Measurements from ENCODE around the gene NOP53. TPM values are rescaled to one million over a fixed set of nuclear protein-coding genes. Genes with fewer than 3 reads are reported as not detected.
"Not testable (repeated sequence)": the region's sequence is repeated elsewhere in the genome, so short reads cannot be mapped to it uniquely, and the experiment has no call there.

NOP53 gene
- total and polyA plus RNA-seq, 4 donors, result 146 to 498 (median 193) TPM

- Histone ChIP-seq H3K9me3 (ENCODE audit: control insufficient read depth in 4 of 4, insufficient read depth in 3 of 4, low read length in 3 of 4) (no peaks in the 10 kb centered on the region), H3K9ac (ENCODE audit: insufficient read depth in 1 of 2, low read length in 2 of 2) (no peak overlapping the region), H3K27ac (ENCODE audit: low read depth in 1 of 2, low read length in 1 of 2) (no peak overlapping the region), H3K36me3 (ENCODE audit: control insufficient read depth in 4 of 4, insufficient read depth in 4 of 4, low read length in 4 of 4) (peaks cover 0 to 44% (median 12%) of the 10 kb centered on the region in 4 donors), H3K4me1 (ENCODE audit: control insufficient read depth in 5 of 5, insufficient read depth in 5 of 5, low read length in 5 of 5) (peaks cover 0 to 19% (median 5%) of the 10 kb centered on the region in 5 donors), H3K27me3 (ENCODE audit: control insufficient read depth in 3 of 3, insufficient read depth in 3 of 3, low read length in 2 of 3) (no peaks in the 10 kb centered on the region), H3K4me3 (no peak overlapping the region)
- 49 to 76% methylated on average over 9 of the region's 9 CpGs for WGBS, 2 donors
- DNase-seq (no peak), ATAC-seq (ENCODE audit: insufficient read depth, low FRiP score) (no peak)
- no peak for TF ChIP-seq CTCF (IDR thresholded peaks at IDR 0.05; ENCODE audit: control extremely low read depth, extremely low read depth)
Observed at GRCh38 chr19:47781590-47782262, 36.4 kb downstream of the NOP53 start.

GRCh38 chr19:47786566-47786965, 41.2 kb downstream of the NOP53 start:
- no peaks in the 10 kb centered on the region for H3K27me3 ChIP-seq (ENCODE audit: control insufficient read depth in 3 of 3, insufficient read depth in 3 of 3, low read length in 2 of 3)
- H3K4me1 ChIP-seq (ENCODE audit: control insufficient read depth in 5 of 5, insufficient read depth in 5 of 5, low read length in 5 of 5), result peaks cover 0 to 3% (median 0%) of the 10 kb centered on the region in 5 donors
- no peak for TF ChIP-seq CTCF (IDR thresholded peaks at IDR 0.05; ENCODE audit: control extremely low read depth, extremely low read depth)
- no peak overlapping the region for H3K27ac ChIP-seq (ENCODE audit: low read depth in 1 of 2, low read length in 1 of 2)
- whole genome bisulfite sequencing, 2 donors, result 95% methylated on average over 7 of the region's 7 CpGs
- no peak overlapping the region for H3K4me3 ChIP-seq
- ATAC-seq (ENCODE audit: insufficient read depth, low FRiP score) (no peak), DNase-seq (no peak)
- no peak overlapping the region for H3K9ac ChIP-seq (ENCODE audit: insufficient read depth in 1 of 2, low read length in 2 of 2)
- peaks cover 0 to 34% (median 9%) of the 10 kb centered on the region in 4 donors for H3K36me3 ChIP-seq (ENCODE audit: control insufficient read depth in 4 of 4, insufficient read depth in 4 of 4, low read length in 4 of 4)
- peaks cover 0 to 1% (median 0%) of the 10 kb centered on the region in 4 donors for H3K9me3 ChIP-seq (ENCODE audit: control insufficient read depth in 4 of 4, insufficient read depth in 3 of 4, low read length in 3 of 4)

DNA sequence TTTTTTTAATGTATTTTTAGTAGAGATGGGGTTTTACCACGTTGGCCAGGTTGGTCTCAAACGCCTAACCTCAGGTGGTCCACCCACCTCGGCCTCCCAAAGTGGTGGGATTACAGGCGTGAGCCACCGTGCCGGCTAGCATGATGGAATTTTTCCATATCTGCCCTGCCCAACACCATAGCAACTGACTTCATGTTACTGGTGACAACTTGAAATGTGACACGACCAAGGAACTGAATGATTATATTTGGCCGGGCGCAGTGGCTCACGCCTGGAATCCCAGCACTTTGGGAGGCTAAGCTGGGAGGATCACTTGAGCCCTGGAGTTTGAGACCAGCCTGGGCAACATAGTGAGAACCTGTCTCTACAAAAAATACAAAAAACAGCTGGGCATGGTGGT, 42.0 kb downstream of the NOP53 start:
- not testable (repeated sequence) for H3K27ac ChIP-seq (ENCODE audit: low read depth in 1 of 2, low read length in 1 of 2); DNase-seq; H3K9ac ChIP-seq (ENCODE audit: insufficient read depth in 1 of 2, low read length in 2 of 2); H3K4me3 ChIP-seq; H3K4me1 ChIP-seq (ENCODE audit: control insufficient read depth in 5 of 5, insufficient read depth in 5 of 5, low read length in 5 of 5); ATAC-seq (ENCODE audit: insufficient read depth, low FRiP score); H3K27me3 ChIP-seq (ENCODE audit: control insufficient read depth in 3 of 3, insufficient read depth in 3 of 3, low read length in 2 of 3); H3K9me3 ChIP-seq (ENCODE audit: control insufficient read depth in 4 of 4, insufficient read depth in 3 of 4, low read length in 3 of 4)
- H3K36me3 ChIP-seq (ENCODE audit: control insufficient read depth in 4 of 4, insufficient read depth in 4 of 4, low read length in 4 of 4), result peaks cover 0 to 29% (median 7%) of the 10 kb centered on the region in 4 donors
- WGBS, 2 donors, result 86 to 92% methylated on average over 10 of the region's 10 CpGs

GRCh38 chr19:47789811-47790210, 44.5 kb downstream of the NOP53 start:
- DNase-seq; H3K9me3 ChIP-seq (ENCODE audit: control insufficient read depth in 4 of 4, insufficient read depth in 3 of 4, low read length in 3 of 4); H3K9ac ChIP-seq (ENCODE audit: insufficient read depth in 1 of 2, low read length in 2 of 2); H3K4me1 ChIP-seq (ENCODE audit: control insufficient read depth in 5 of 5, insufficient read depth in 5 of 5, low read length in 5 of 5); H3K27me3 ChIP-seq (ENCODE audit: control insufficient read depth in 3 of 3, insufficient read depth in 3 of 3, low read length in 2 of 3); H3K27ac ChIP-seq (ENCODE audit: low read depth in 1 of 2, low read length in 1 of 2); ATAC-seq (ENCODE audit: insufficient read depth, low FRiP score); H3K4me3 ChIP-seq: not testable (repeated sequence)
- 90 to 92% methylated on average over 13 of the region's 13 CpGs for WGBS, 2 donors
- peaks cover 0 to 13% (median 5%) of the 10 kb centered on the region in 4 donors for H3K36me3 ChIP-seq (ENCODE audit: control insufficient read depth in 4 of 4, insufficient read depth in 4 of 4, low read length in 4 of 4)

Data from lung (tissue), 12 donors.